Esophagus (tissue), 2 donors: ENCODE results near the gene NFS1. TPM values are rescaled to one million over a fixed set of nuclear protein-coding genes. Genes with fewer than 3 reads are reported as not detected.
"Not testable (repeated sequence)": the region's sequence is repeated elsewhere in the genome, so short reads cannot be mapped to it uniquely, and the experiment has no call there.

ENCODE experiments used
- H3K27ac ChIP-seq, 2 donors: one replicate each; pipeline ENCODE4 v1.5.1; 2013; ENCODE audit warnings: low read depth in 2 of 2, mild to moderate bottlenecking in 2 of 2, inconsistent platforms in 1 of 2, low read length in 1 of 2, moderate library complexity in 1 of 2
- H3K27me3 ChIP-seq, 2 donors: one replicate each; pipeline ENCODE4 v1.6.1; 2013; ENCODE audit warnings: low read length in 2 of 2, control low read depth in 1 of 2, mild to moderate bottlenecking in 1 of 2; ENCODE audit not compliant: insufficient read depth in 2 of 2, control insufficient read depth in 1 of 2
- H3K36me3 ChIP-seq, 2 donors: one replicate each; pipeline ENCODE4 v1.6.1; 2013; ENCODE audit warnings: low read length in 1 of 2; ENCODE audit not compliant: control insufficient read depth in 2 of 2, insufficient read depth in 2 of 2
- H3K4me1 ChIP-seq, 2 donors: one replicate each; pipeline ENCODE4 v1.6.1; 2013; ENCODE audit warnings: low read length in 1 of 2; ENCODE audit not compliant: control insufficient read depth in 2 of 2, insufficient read depth in 2 of 2
- H3K4me3 ChIP-seq, 2 donors: one replicate each; pipeline ENCODE4 v1.5.1; 2013; ENCODE audit warnings: low read length in 2 of 2, mild to moderate bottlenecking in 2 of 2, low read depth in 1 of 2, moderate library complexity in 1 of 2
- H3K9me3 ChIP-seq, 2 donors: one replicate each; pipeline ENCODE4 v1.6.1; 2013; ENCODE audit warnings: mild to moderate bottlenecking in 2 of 2, low read depth in 1 of 2, low read length in 1 of 2, moderate library complexity in 1 of 2; ENCODE audit not compliant: control insufficient read depth in 2 of 2, insufficient read depth in 1 of 2
- WGBS, 2 donors: extraction: QIAGEN DNeasy Blood & Tissue Kit; methylation state at CpG; one replicate each; pipeline ENCODE4 v1.1.7; 2013; 5-methylcytosine and 5-hydroxymethylcytosine counted together
- polyA plus RNA-seq, 2 donors: library from polyadenylated mRNA; stranded (reverse); fragments of 200-250 nt; gene quantifications; one replicate each; pipeline ENCODE4 v1.2.3, GENCODE V29; 2013
- donor health status: healthy with polysubstance abuse.
- donor health status: Bipolar disorder and iron deficiency.

Gene NFS1
- 10 to 100 TPM; 18.2 to 23.4 TPM for polyA plus RNA-seq

GRCh38 chr20:35699127-35699956 is at the start of gene NFS1, which contains the start of gene ROMO1:
Gene NFS1 (minus strand): TSS chr20:35699352. CDS start chr20:35699288, 64 bp downstream.
Gene ROMO1 (plus strand): TSS chr20:35699405. CDS start chr20:35699633, 228 bp downstream.
- no peaks in the 10 kb centered on the region for H3K27me3 ChIP-seq
- H3K4me3 ChIP-seq, result peak within 1 kb of the TSS; percentile 75 to 96
- H3K4me1 ChIP-seq, result peaks cover 4 to 9% of the 10 kb centered on the region in 2 donors
- WGBS, 2 donors, result 0% methylated on average over 69 to 81 of the region's 81 CpGs
- peaks cover 0 to 2% of the 10 kb centered on the region in 2 donors for H3K9me3 ChIP-seq
- H3K36me3 ChIP-seq, result peaks cover 0 to 12% of the 10 kb centered on the region in 2 donors
- H3K27ac ChIP-seq, result peak within 1 kb of the TSS; percentile 94 to 98

GRCh38 chr20:35744492-35744841 is 45.3 kb upstream of the NFS1 start:
- not testable (repeated sequence) for H3K27ac ChIP-seq, H3K4me1 ChIP-seq, H3K36me3 ChIP-seq, H3K9me3 ChIP-seq, H3K4me3 ChIP-seq, H3K27me3 ChIP-seq
- 88 to 96% methylated on average over 3 of the region's 3 CpGs for WGBS, 2 donors

- Histone ChIP-seq H3K4me1 (no peaks in the 10 kb centered on the region), H3K27me3 (no peaks in the 10 kb centered on the region), H3K36me3 (peaks cover 0 to 6% of the 10 kb centered on the region in 2 donors), H3K9me3 (no peaks in the 10 kb centered on the region), H3K27ac (peak overlapping the region; percentile 27 to 70), H3K4me3 (no peak overlapping the region)
- WGBS, 2 donors, result 70 to 72% methylated on average over 15 of the region's 15 CpGs
Measured at GRCh38 chr20:35743693-35744491, 44.7 kb upstream of the NFS1 start.

- H3K36me3 ChIP-seq, result peaks cover 0 to 6% of the 10 kb centered on the region in 2 donors
- no peaks in the 10 kb centered on the region for H3K27me3 ChIP-seq
- no peaks in the 10 kb centered on the region for H3K9me3 ChIP-seq
- H3K4me3 ChIP-seq, result peak overlapping the region; percentile 44 to 79
- H3K27ac ChIP-seq, result peak overlapping the region; percentile 75 to 92
- WGBS, 2 donors, result 1 to 2% methylated on average over 8 of the region's 8 CpGs
- no peaks in the 10 kb centered on the region for H3K4me1 ChIP-seq
Measured at GRCh38 chr20:35742741-35743523, 43.8 kb upstream of the NFS1 start.

- peaks cover 0 to 6% of the 10 kb centered on the region in 2 donors for H3K36me3 ChIP-seq
- peak within 1 kb of the TSS; percentile 98 to 100 for H3K27ac ChIP-seq
- H3K4me3 ChIP-seq, result peak within 1 kb of the TSS; percentile 75 to 97
- H3K27me3 ChIP-seq, result no peaks in the 10 kb centered on the region
- H3K4me1 ChIP-seq, result no peaks in the 10 kb centered on the region
- 0% methylated on average over 66 of the region's 66 CpGs for WGBS, 2 donors
- H3K9me3 ChIP-seq, result no peaks in the 10 kb centered on the region
Measured at GRCh38 chr20:35741892-35742740, 43.0 kb upstream of the NFS1 start, which contains the start of gene RBM39. Gene RBM39 (minus strand): TSS chr20:35742260. CDS start chr20:35740874, 1,386 bp downstream.

- Histone ChIP-seq H3K4me3 (peak overlapping the region in 1 of 2 donors; percentile 97), H3K27ac (no peak overlapping the region), H3K4me1 (no peaks in the 10 kb centered on the region), H3K36me3 (peaks cover 0 to 8% of the 10 kb centered on the region in 2 donors), H3K9me3 (no peaks in the 10 kb centered on the region), H3K27me3 (no peaks in the 10 kb centered on the region)
- WGBS, 2 donors, result 44 to 50% methylated on average over 7 of the region's 7 CpGs
Measured at GRCh38 chr20:35739294-35740163, 40.4 kb upstream of the NFS1 start.

- H3K36me3 ChIP-seq, result peaks cover 0 to 8% of the 10 kb centered on the region in 2 donors
- no peak overlapping the region for H3K4me3 ChIP-seq
- no peaks in the 10 kb centered on the region for H3K9me3 ChIP-seq
- 46 to 48% methylated on average over 4 of the region's 4 CpGs for WGBS, 2 donors
- H3K27me3 ChIP-seq, result no peaks in the 10 kb centered on the region
- H3K4me1 ChIP-seq, result no peaks in the 10 kb centered on the region
- no peak overlapping the region for H3K27ac ChIP-seq
Measured at GRCh38 chr20:35738410-35739179, 39.4 kb upstream of the NFS1 start.
